Osteoblast (primary cell): ENCODE data around the gene GAST. TPM values are rescaled to one million over a fixed set of nuclear protein-coding genes. Genes with fewer than 3 reads are reported as not detected.
A peak's percentile ranks its signal among the peaks of the same experiment; 100 is the strongest.

Experiments
- DNase-seq: peaks from one replicate; pipeline ENCODE4 v3.0.0; 2011; ENCODE audit warnings: low spot score, mixed read lengths; ENCODE audit not compliant: insufficient read length; ENCODE audit errors: missing footprints
- H2AFZ ChIP-seq: 2 replicates; pipeline ENCODE4 v1.6.0; 2011; ENCODE audit warnings: mild to moderate bottlenecking, low read length
- H3K27ac ChIP-seq: 2 replicates; pipeline ENCODE4 v1.5.1; 2011; ENCODE audit warnings: mild to moderate bottlenecking, low read depth, low read length, moderate library complexity
- H3K27me3 ChIP-seq: 2 replicates; pipeline ENCODE4 v1.6.0; 2012; ENCODE audit warnings: mild to moderate bottlenecking, control low read depth, inconsistent platforms, low read length, moderate library complexity; ENCODE audit not compliant: insufficient read depth
- H3K36me3 ChIP-seq: 2 replicates; pipeline ENCODE4 v1.5.1; 2011; ENCODE audit warnings: mild to moderate bottlenecking, low read length, control low read depth, moderate library complexity; ENCODE audit not compliant: insufficient read depth
- H3K4me1 ChIP-seq: 2 replicates; pipeline ENCODE4 v1.5.1; 2011; ENCODE audit warnings: mild to moderate bottlenecking, low read length, control low read depth, moderate library complexity; ENCODE audit not compliant: insufficient read depth
- H3K4me2 ChIP-seq: 2 replicates; pipeline ENCODE4 v1.6.0; 2011; ENCODE audit warnings: mild to moderate bottlenecking, low read length; ENCODE audit not compliant: insufficient read depth
- H3K4me3 ChIP-seq: fragments of 200-600 bp; sonication (generic); 3 replicates; pipeline ENCODE4 v1.5.1; 2012; ENCODE audit warnings: mild to moderate bottlenecking, low read length, inconsistent platforms; ENCODE audit not compliant: insufficient read depth
- H3K79me2 ChIP-seq: 2 replicates; pipeline ENCODE4 v1.6.0; 2012; ENCODE audit warnings: mild to moderate bottlenecking, low read length, control low read depth, inconsistent platforms; ENCODE audit not compliant: insufficient read depth
- H3K9me3 ChIP-seq: 2 replicates; pipeline ENCODE4 v1.5.1; 2011; ENCODE audit warnings: low read depth, low read length, control low read depth
- H4K20me1 ChIP-seq: 2 replicates; pipeline ENCODE4 v1.6.0; 2012; ENCODE audit warnings: mild to moderate bottlenecking, low read length, control low read depth; ENCODE audit not compliant: insufficient read depth
- CTCF ChIP-seq: IDR thresholded peaks from 2 replicates; pipeline ENCODE4 v1.5.1; 2011; ENCODE audit warnings: mild to moderate bottlenecking, low read depth, low read length, moderate library complexity; ENCODE audit errors: extremely low read depth
- total RNA-seq: library from RNA; depleted of rRNA; stranded (reverse); fragments of >200 nt; gene quantifications from 2 replicates; pipeline ENCODE4 v1.2.3, GENCODE V29; 2012

GAST gene
- total RNA-seq, 1 donor: not detected

GRCh38 chr17:41691031-41691777 is 20.9 kb upstream of the GAST start:
- peaks cover 20% of the 10 kb centered on the region for H3K4me1 ChIP-seq
- no peaks in the 10 kb centered on the region for H3K9me3 ChIP-seq
- peak overlapping the region; percentile 99 for H3K27ac ChIP-seq
- DNase-seq: no peak
- peak overlapping the region; percentile 92 for H3K4me2 ChIP-seq
- H3K4me3 ChIP-seq: peak overlapping the region; percentile 94
- H2AFZ ChIP-seq: no peak overlapping the region
- peaks cover 26% of the 10 kb centered on the region for H3K79me2 ChIP-seq
- H4K20me1 ChIP-seq: peaks cover 39% of the 10 kb centered on the region
- H3K36me3 ChIP-seq: peaks cover 47% of the 10 kb centered on the region
- no peaks in the 10 kb centered on the region for H3K27me3 ChIP-seq
- TF ChIP-seq CTCF: no peak

- Histone ChIP-seq H3K79me2 (peaks cover 26% of the 10 kb centered on the region), H3K4me1 (peaks cover 24% of the 10 kb centered on the region), H3K27ac (no peak overlapping the region), H3K4me2 (no peak overlapping the region), H3K36me3 (peaks cover 47% of the 10 kb centered on the region), H3K27me3 (no peaks in the 10 kb centered on the region), H4K20me1 (peaks cover 39% of the 10 kb centered on the region), H3K4me3 (no peak overlapping the region), H3K9me3 (no peaks in the 10 kb centered on the region), H2AFZ (no peak overlapping the region)
- no peak for DNase-seq
- TF ChIP-seq CTCF: no peak
Measured at GRCh38 chr17:41692722-41693521, 19.2 kb upstream of the GAST start.

GRCh38 chr17:41695134-41695661 is 16.9 kb upstream of the GAST start:
- H3K27ac ChIP-seq: no peak overlapping the region
- H3K4me2 ChIP-seq: no peak overlapping the region
- no peak for TF ChIP-seq CTCF
- no peaks in the 10 kb centered on the region for H3K9me3 ChIP-seq
- peaks cover 39% of the 10 kb centered on the region for H3K36me3 ChIP-seq
- H2AFZ ChIP-seq: no peak overlapping the region
- H3K79me2 ChIP-seq: peaks cover 13% of the 10 kb centered on the region
- H3K27me3 ChIP-seq: no peaks in the 10 kb centered on the region
- peak; percentile 38 for DNase-seq
- H3K4me3 ChIP-seq: no peak overlapping the region
- peaks cover 26% of the 10 kb centered on the region for H4K20me1 ChIP-seq
- peaks cover 19% of the 10 kb centered on the region for H3K4me1 ChIP-seq
